ENCODE data around the gene TSPAN16. TPM values are rescaled to one million over a fixed set of nuclear protein-coding genes. Genes with fewer than 3 reads are reported as not detected.

TSPAN16 gene
- total and polyA plus RNA-seq, 11 donors = not detected

- DNase-seq = no peak
- Histone ChIP-seq H3K27ac (no peak overlapping the region), H3K4me3 (no peak overlapping the region), H3K9me3 (no peaks in the 10 kb centered on the region), H3K27me3 (peaks cover 0 to 13% (median 0%) of the 10 kb centered on the region in 9 donors), H3K36me3 (no peaks in the 10 kb centered on the region), H3K4me1 (peaks cover 0 to 29% (median 12%) of the 10 kb centered on the region in 12 donors)
- no peak for TF ChIP-seq POLR2A (IDR thresholded peaks at IDR 0.05)
- TF ChIP-seq CTCF (IDR thresholded peaks at IDR 0.05) = no peak
- intact Hi-C loops (cut with DNase I) = loop anchor here in 2 of 10 donors (10.0 kb wide), 1 partner anchor 147 kb away; no protein-coding TSS in a partner anchor
- ATAC-seq = no peak
- 64 to 74% (median 71%) methylated on average over 11 of the region's 11 CpGs for WGBS, 4 donors
Observed at GRCh38 chr19:11281356-11282049, 14.5 kb upstream of the TSPAN16 start.

- ATAC-seq (no peak), DNase-seq (no peak)
- Histone ChIP-seq H3K27me3 (peaks cover 0 to 8% (median 0%) of the 10 kb centered on the region in 9 donors), H3K36me3 (no peaks in the 10 kb centered on the region), H3K4me1 (peaks cover 0 to 25% (median 11%) of the 10 kb centered on the region in 12 donors), H3K9me3 (no peaks in the 10 kb centered on the region), H3K27ac (peak overlapping the region in 3 of 12 donors; percentile 30 to 54 (median 37)), H3K4me3 (no peak overlapping the region)
- no peak for TF ChIP-seq POLR2A (IDR thresholded peaks at IDR 0.05)
- TF ChIP-seq CTCF (IDR thresholded peaks at IDR 0.05) = no peak
- 60 to 76% (median 68%) methylated on average over 6 of the region's 6 CpGs for WGBS, 4 donors
- intact Hi-C loops (cut with DNase I) = loop anchor here in 2 of 10 donors (10.0 kb wide), 1 partner anchor 150 kb away; no protein-coding TSS in a partner anchor
Observed at GRCh38 chr19:11284515-11284914, 11.4 kb upstream of the TSPAN16 start.

- no peaks in the 10 kb centered on the region for H3K9me3 ChIP-seq
- peak in 11 of 12 donors; percentile 20 to 70 (median 52) for TF ChIP-seq CTCF (IDR thresholded peaks at IDR 0.05)
- no peak for TF ChIP-seq POLR2A (IDR thresholded peaks at IDR 0.05)
- DNase-seq (peak in 4 of 5 donors; percentile 61 to 75 (median 68)), ATAC-seq (peak; percentile 80 to 94 (median 86))
- H3K4me3 ChIP-seq = no peak overlapping the region
- H3K36me3 ChIP-seq = no peaks in the 10 kb centered on the region
- peaks cover 0 to 22% (median 8%) of the 10 kb centered on the region in 12 donors for H3K4me1 ChIP-seq
- peaks cover 0 to 8% (median 0%) of the 10 kb centered on the region in 9 donors for H3K27me3 ChIP-seq
- WGBS, 4 donors = 33 to 53% (median 40%) methylated on average over 6 of the region's 6 CpGs
- peak overlapping the region; percentile 8 to 81 (median 66) for H3K27ac ChIP-seq
- intact Hi-C loops (cut with DNase I) = loop anchor here in 7 of 10 donors (2.0 to 10.0 kb wide), 4 partner anchors 44 to 152 kb away; no protein-coding TSS in a partner anchor
Observed at GRCh38 chr19:11286312-11286974, 9.5 kb upstream of the TSPAN16 start.

GRCh38 chr19:11288349-11288748, 7.6 kb upstream of the TSPAN16 start:
- H3K4me3 ChIP-seq = no peak overlapping the region
- no peaks in the 10 kb centered on the region for H3K36me3 ChIP-seq
- H3K27me3 ChIP-seq = no peaks in the 10 kb centered on the region
- H3K4me1 ChIP-seq = peaks cover 0 to 24% (median 9%) of the 10 kb centered on the region in 12 donors
- ATAC-seq (no peak), DNase-seq (no peak)
- 84 to 87% (median 84%) methylated on average over 7 of the region's 7 CpGs for WGBS, 4 donors
- no peak overlapping the region for H3K27ac ChIP-seq
- no peaks in the 10 kb centered on the region for H3K9me3 ChIP-seq
- TF ChIP-seq POLR2A (IDR thresholded peaks at IDR 0.05) (no peak), CTCF (IDR thresholded peaks at IDR 0.05) (peak in 10 of 12 donors; percentile 14 to 39 (median 30))
- intact Hi-C loops (cut with DNase I) = loop anchor here in 7 of 10 donors (2.0 to 10.0 kb wide), 4 partner anchors 46 to 154 kb away; no protein-coding TSS in a partner anchor

All from heart left ventricle (tissue), 16 donors.